Measurements from ENCODE around the gene MRPS9.

DNA sequence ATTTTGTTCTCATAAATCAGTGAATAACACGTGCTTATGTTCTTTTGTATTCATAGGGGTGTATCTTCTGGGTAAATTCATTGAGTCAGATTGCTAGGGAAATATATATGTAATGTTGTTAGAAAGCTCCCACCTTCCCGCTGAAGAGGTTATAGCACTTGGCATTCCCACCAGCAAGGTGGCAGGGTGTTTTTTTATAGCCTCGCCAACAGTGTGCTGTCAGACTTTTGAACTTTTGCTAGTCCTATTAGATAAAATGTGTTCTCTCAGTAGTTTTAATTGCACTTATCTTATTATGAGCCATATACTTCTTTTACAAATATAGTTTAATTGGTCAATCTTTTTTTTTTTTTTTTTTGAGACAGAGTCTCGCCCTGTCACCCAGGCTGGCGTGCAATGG is 31.0 kb downstream of the MRPS9 start:
- TF ChIP-seq CTCF (IDR thresholded peaks at IDR 0.05; ENCODE audit: extremely low read depth in 1 of 2, insufficient read depth in 1 of 2, low read depth in 1 of 2, low read length in 2 of 2) (no peak), POLR2A (IDR thresholded peaks at IDR 0.05; ENCODE audit: low read depth, low read length) (no peak)

Measured in endothelial cell of umbilical vein (primary cell).